Measurements from ENCODE around the gene BCO1. TPM values are rescaled to one million over a fixed set of nuclear protein-coding genes. Genes with fewer than 3 reads are reported as not detected.
A peak's percentile ranks its signal among the peaks of the same experiment; 100 is the strongest.

BCO1 gene
- total RNA-seq, 2 experiments from 2014 or later: not detected

DNA sequence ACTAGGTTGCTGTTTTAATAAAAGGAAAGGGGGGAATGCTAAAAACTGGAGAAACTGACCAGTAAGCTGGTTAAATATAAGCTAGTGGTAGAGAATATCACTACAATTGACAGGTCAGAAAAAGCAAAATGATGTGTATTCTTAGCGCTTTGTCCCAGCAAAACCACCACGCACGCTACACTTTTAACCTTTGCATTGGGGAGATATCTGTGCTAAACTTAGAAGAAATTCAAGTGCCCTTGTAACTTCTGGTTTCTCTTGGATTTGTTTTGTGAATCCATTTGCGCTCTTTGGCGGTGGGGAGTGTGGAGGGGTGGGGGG, 77.6 kb downstream of the BCO1 start:
- Histone ChIP-seq H3K79me2 (ENCODE audit: insufficient read depth, low read depth, low read length) (peaks cover 27% of the 10 kb centered on the region; the same call in 1 of the 2 replicates), H3K9me3 (ENCODE audit: low read length) (no peaks in the 10 kb centered on the region), H3K9me2 (ENCODE audit: insufficient read depth, low read length) (no peaks in the 10 kb centered on the region), H3K4me1 (ENCODE audit: insufficient read depth, low read length, poor library complexity, severe bottlenecking) (peaks cover 13% of the 10 kb centered on the region), H3K4me3 (ENCODE audit: low read depth, low read length, poor library complexity, severe bottlenecking) (peak overlapping the region; percentile 94), H4K20me1 (ENCODE audit: insufficient read depth, low read length) (0 out of 2 replicates have a peak, but pooled peaks cover 8% of the 10 kb centered on the region), H3K4me2 (ENCODE audit: low read length) (peak overlapping the region; percentile 79), H2AFZ (ENCODE audit: low read length) (no peak overlapping the region), H3K36me3 (ENCODE audit: insufficient read depth, low read length) (no peaks in the 10 kb centered on the region), H3K27ac (ENCODE audit: low read depth, low read length, poor library complexity, severe bottlenecking) (no peak overlapping the region)
- ChIA-PET POLR2A (no interaction called here), CTCF (ENCODE audit: unreplicated experiment) (no interaction called here)
- intact Hi-C loops (cut with micrococcal nuclease; ENCODE audit: unreplicated experiment): loop anchor here (10.0 kb wide), 1 partner anchor 221 kb away; the partner anchor contains the start of gene GCSH
- BruUV-seq (replicated peaks): no TSS peak
- no peak for DNase-seq (ENCODE audit: low spot score)
- TF ChIP-seq EZH2phosphoT487 (IDR thresholded peaks at IDR 0.05; ENCODE audit: borderline replicate concordance, low read depth, low read length): no peak
- TF ChIP-seq, protein P1, sequence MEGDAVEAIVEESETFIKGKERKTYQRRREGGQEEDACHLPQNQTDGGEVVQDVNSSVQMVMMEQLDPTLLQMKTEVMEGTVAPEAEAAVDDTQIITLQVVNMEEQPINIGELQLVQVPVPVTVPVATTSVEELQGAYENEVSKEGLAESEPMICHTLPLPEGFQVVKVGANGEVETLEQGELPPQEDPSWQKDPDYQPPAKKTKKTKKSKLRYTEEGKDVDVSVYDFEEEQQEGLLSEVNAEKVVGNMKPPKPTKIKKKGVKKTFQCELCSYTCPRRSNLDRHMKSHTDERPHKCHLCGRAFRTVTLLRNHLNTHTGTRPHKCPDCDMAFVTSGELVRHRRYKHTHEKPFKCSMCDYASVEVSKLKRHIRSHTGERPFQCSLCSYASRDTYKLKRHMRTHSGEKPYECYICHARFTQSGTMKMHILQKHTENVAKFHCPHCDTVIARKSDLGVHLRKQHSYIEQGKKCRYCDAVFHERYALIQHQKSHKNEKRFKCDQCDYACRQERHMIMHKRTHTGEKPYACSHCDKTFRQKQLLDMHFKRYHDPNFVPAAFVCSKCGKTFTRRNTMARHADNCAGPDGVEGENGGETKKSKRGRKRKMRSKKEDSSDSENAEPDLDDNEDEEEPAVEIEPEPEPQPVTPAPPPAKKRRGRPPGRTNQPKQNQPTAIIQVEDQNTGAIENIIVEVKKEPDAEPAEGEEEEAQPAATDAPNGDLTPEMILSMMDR (conservative IDR thresholded peaks at IDR 0.05; ENCODE audit: low read length): no peak

DNA sequence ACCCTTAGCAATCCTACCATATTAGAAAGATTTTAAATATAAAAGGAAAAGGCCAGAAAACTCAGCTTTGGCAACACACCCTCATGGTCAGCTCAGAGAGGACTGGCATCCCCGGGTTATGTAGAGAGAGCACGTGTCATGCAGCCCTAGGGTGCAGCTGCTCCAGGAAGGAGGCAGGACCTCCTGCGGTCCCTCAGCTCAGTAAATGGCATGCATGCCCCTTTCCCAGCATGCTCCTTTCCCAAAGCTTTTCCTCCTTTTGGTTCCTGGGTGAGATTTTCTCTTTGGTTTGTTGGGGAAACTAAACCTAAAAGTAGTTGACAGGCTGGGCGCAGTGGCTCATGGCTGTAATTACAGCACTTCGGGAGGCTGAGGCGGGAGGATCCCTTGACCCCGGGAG, 80.2 kb downstream of the BCO1 start:
- peaks cover 7% of the 10 kb centered on the region for H3K4me1 ChIP-seq (ENCODE audit: insufficient read depth, low read length, poor library complexity, severe bottlenecking)
- 0 out of 2 replicates have a peak, but pooled peaks cover 12% of the 10 kb centered on the region for H4K20me1 ChIP-seq (ENCODE audit: insufficient read depth, low read length)
- no TSS peak for BruUV-seq (replicated peaks)
- TF ChIP-seq EZH2phosphoT487 (IDR thresholded peaks at IDR 0.05; ENCODE audit: borderline replicate concordance, low read depth, low read length): no peak
- TF ChIP-seq, protein P1 (conservative IDR thresholded peaks at IDR 0.05; ENCODE audit: low read length): no peak
- DNase-seq (ENCODE audit: low spot score): no peak
- no peak overlapping the region for H2AFZ ChIP-seq (ENCODE audit: low read length)
- H3K4me3 ChIP-seq (ENCODE audit: low read depth, low read length, poor library complexity, severe bottlenecking): no peak overlapping the region
- no peaks in the 10 kb centered on the region for H3K9me3 ChIP-seq (ENCODE audit: low read length)
- ChIA-PET POLR2A (interaction anchor here (0.5 to 0.8 kb wide), 2 partner anchors 27 to 281 kb away, joined by 4 to 5 read pairs; no protein-coding TSS in a partner anchor), CTCF (ENCODE audit: unreplicated experiment) (no interaction called here)
- H3K9me2 ChIP-seq (ENCODE audit: insufficient read depth, low read length): no peaks in the 10 kb centered on the region
- intact Hi-C loops (cut with micrococcal nuclease; ENCODE audit: unreplicated experiment): loop anchor here (10.0 kb wide), 1 partner anchor 224 kb away; the partner anchor contains the start of gene GCSH
- no peak overlapping the region for H3K27ac ChIP-seq (ENCODE audit: low read depth, low read length, poor library complexity, severe bottlenecking)
- peaks cover 22% of the 10 kb centered on the region; the same call in 1 of the 2 replicates for H3K79me2 ChIP-seq (ENCODE audit: insufficient read depth, low read depth, low read length)
- H3K36me3 ChIP-seq (ENCODE audit: insufficient read depth, low read length): no peaks in the 10 kb centered on the region
- no peak overlapping the region for H3K4me2 ChIP-seq (ENCODE audit: low read length)

DNA sequence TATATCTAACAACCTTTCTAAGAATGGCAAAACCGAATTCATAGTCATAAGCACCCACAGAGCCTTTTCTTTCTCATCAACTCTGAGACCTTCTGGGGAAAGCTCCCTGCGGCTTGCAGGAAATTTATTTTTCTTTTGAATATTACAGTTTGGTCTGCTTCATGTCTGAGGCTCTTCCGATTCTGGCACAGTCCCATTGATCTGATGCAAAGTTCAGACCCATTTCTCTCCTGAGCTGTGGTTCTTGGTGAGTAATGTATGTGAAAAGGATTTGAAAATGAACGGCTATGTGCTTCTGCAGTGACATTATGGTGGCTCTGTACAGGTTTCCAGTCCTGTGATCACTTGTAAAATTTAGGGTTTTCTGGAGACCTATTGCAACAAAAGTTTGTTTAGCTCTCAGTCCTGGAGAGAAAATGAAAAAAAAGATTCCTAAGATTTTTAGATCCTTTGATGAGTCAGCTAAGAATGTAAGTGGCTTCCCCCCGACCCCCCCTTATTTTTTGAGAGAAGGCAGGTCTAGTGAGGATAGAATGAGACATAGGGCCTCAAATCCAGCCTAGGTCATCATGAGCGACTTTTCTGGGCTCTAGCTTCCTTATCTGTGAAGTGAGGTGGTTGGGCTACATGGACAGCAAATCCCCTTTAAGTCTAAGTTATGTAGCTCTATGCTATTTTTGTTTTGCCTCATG, 80.9 kb downstream of the BCO1 start:
- DNase-seq (ENCODE audit: low spot score): no peak
- no peak overlapping the region for H3K4me2 ChIP-seq (ENCODE audit: low read length)
- 0 out of 2 replicates have a peak, but pooled peaks cover 12% of the 10 kb centered on the region for H4K20me1 ChIP-seq (ENCODE audit: insufficient read depth, low read length)
- CTCF ChIA-PET (ENCODE audit: unreplicated experiment): no interaction called here
- POLR2A ChIA-PET: interaction anchor here (0.5 to 0.8 kb wide), 3 partner anchors 26 to 280 kb away, joined by 3 to 5 read pairs (median 4); no protein-coding TSS in a partner anchor
- intact Hi-C loops (cut with micrococcal nuclease; ENCODE audit: unreplicated experiment): loop anchor here (10.0 kb wide), 1 partner anchor 225 kb away; the partner anchor contains the start of gene GCSH
- H2AFZ ChIP-seq (ENCODE audit: low read length): no peak overlapping the region
- H3K79me2 ChIP-seq (ENCODE audit: insufficient read depth, low read depth, low read length): peaks cover 16% of the 10 kb centered on the region; the same call in 1 of the 2 replicates
- H3K9me3 ChIP-seq (ENCODE audit: low read length): no peaks in the 10 kb centered on the region
- peaks cover 5% of the 10 kb centered on the region for H3K4me1 ChIP-seq (ENCODE audit: insufficient read depth, low read length, poor library complexity, severe bottlenecking)
- TF ChIP-seq, protein P1 (conservative IDR thresholded peaks at IDR 0.05; ENCODE audit: low read length): no peak
- TF ChIP-seq EZH2phosphoT487 (IDR thresholded peaks at IDR 0.05; ENCODE audit: borderline replicate concordance, low read depth, low read length): no peak
- no peaks in the 10 kb centered on the region for H3K9me2 ChIP-seq (ENCODE audit: insufficient read depth, low read length)
- BruUV-seq (replicated peaks): no TSS peak
- H3K4me3 ChIP-seq (ENCODE audit: low read depth, low read length, poor library complexity, severe bottlenecking): no peak overlapping the region
- no peak overlapping the region for H3K27ac ChIP-seq (ENCODE audit: low read depth, low read length, poor library complexity, severe bottlenecking)
- H3K36me3 ChIP-seq (ENCODE audit: insufficient read depth, low read length): no peaks in the 10 kb centered on the region
